CD14-positive monocyte (primary cell): ENCODE data around the gene ZNF557. TPM values are rescaled to one million over a fixed set of nuclear protein-coding genes. Genes with fewer than 3 reads are reported as not detected.

ENCODE experiments used
- DNase-seq, 3 donors: peaks; one replicate each; pipeline ENCODE4 v3.0.0-alpha.2; 2011 to 2022
- H2AFZ ChIP-seq: 2 replicates; pipeline ENCODE4 v1.6.0; 2012; ENCODE audit warnings: mild to moderate bottlenecking, low read depth, low read length, inconsistent platforms; ENCODE audit not compliant: insufficient read depth, poor library complexity, severe bottlenecking
- H3K27ac ChIP-seq, 2 donors: 1 replicate in 1 of 2; 2 replicates in 1 of 2; pipeline ENCODE4 v1.5.1; 2012 to 2013; ENCODE audit warnings: low read length in 2 of 2, control low read depth in 1 of 2, inconsistent platforms in 1 of 2, low read depth in 1 of 2, mild to moderate bottlenecking in 1 of 2
- H3K27me3 ChIP-seq, 2 donors: one replicate each; pipeline versions ENCODE4 v1.6.0 to v1.6.1; 2011 to 2013; ENCODE audit warnings: low read length in 2 of 2; ENCODE audit not compliant: control insufficient read depth in 2 of 2, insufficient read depth in 2 of 2
- H3K36me3 ChIP-seq, 2 donors: replicated peaks in 1 of 2; 1 replicate in 1 of 2; 2 replicates in 1 of 2; pipeline versions ENCODE4 v1.5.1 to v1.6.1; 2012 to 2013; ENCODE audit warnings: low read length in 2 of 2, control low read depth in 1 of 2, inconsistent platforms in 1 of 2, mild to moderate bottlenecking in 1 of 2; ENCODE audit not compliant: insufficient read depth in 2 of 2, control insufficient read depth in 1 of 2
- H3K4me1 ChIP-seq, 2 donors: 1 replicate in 1 of 2; 2 replicates in 1 of 2; pipeline versions ENCODE4 v1.5.1 to v1.6.1; 2012 to 2013; ENCODE audit warnings: low read length in 2 of 2, control low read depth in 1 of 2, inconsistent platforms in 1 of 2, mild to moderate bottlenecking in 1 of 2, moderate library complexity in 1 of 2; ENCODE audit not compliant: insufficient read depth in 2 of 2, control insufficient read depth in 1 of 2
- H3K4me2 ChIP-seq: replicated peaks from 2 replicates; pipeline ENCODE3; 2012; ENCODE audit warnings: low read length, moderate library complexity, mild to moderate bottlenecking; ENCODE audit not compliant: poor library complexity, severe bottlenecking; ENCODE audit errors: extremely low read depth
- H3K4me3 ChIP-seq, 3 experiments: fragments of 200-600 bp in 1 of 3; sonication (generic) in 1 of 3; replicated peaks in 1 of 3; 1 replicate in 2 of 3; 2 replicates in 1 of 3; pipeline ENCODE4 v1.5.1; 2011 to 2013; ENCODE audit warnings: low read length in 3 of 3, mild to moderate bottlenecking in 3 of 3, control low read depth in 2 of 3, low read depth in 2 of 3, inconsistent platforms in 1 of 3, moderate library complexity in 1 of 3
- H3K79me2 ChIP-seq: 2 replicates; pipeline ENCODE4 v1.6.0; 2012; ENCODE audit warnings: mild to moderate bottlenecking, control low read depth, inconsistent platforms, low read length, moderate library complexity; ENCODE audit not compliant: insufficient read depth
- H3K9ac ChIP-seq: 2 replicates; pipeline ENCODE4 v1.6.0; 2017; ENCODE audit warnings: low read length, mild to moderate bottlenecking; ENCODE audit not compliant: insufficient read depth, poor library complexity, severe bottlenecking
- H3K9me3 ChIP-seq, 2 donors: replicated peaks in 1 of 2; 1 replicate in 1 of 2; 2 replicates in 1 of 2; pipeline versions ENCODE4 v1.5.1 to v1.6.1; 2012 to 2013; ENCODE audit warnings: low read length in 2 of 2, control low read depth in 1 of 2; ENCODE audit not compliant: control insufficient read depth in 1 of 2, insufficient read depth in 1 of 2
- H4K20me1 ChIP-seq: 2 replicates; pipeline ENCODE4 v1.6.0; 2012; ENCODE audit warnings: mild to moderate bottlenecking, low read length, control low read depth, moderate library complexity; ENCODE audit not compliant: insufficient read depth
- H3K27ac Mint-ChIP-seq, 7 donors: one replicate each; pipeline ENCODE4 v1.8.0; 2020; ENCODE audit warnings: mild to moderate bottlenecking in 7 of 7, mixed read lengths in 7 of 7, moderate library complexity in 6 of 7, inconsistent platforms in 2 of 7
- H3K27me3 Mint-ChIP-seq, 3 donors: one replicate each; pipeline ENCODE4 v1.8.0; 2021 to 2022; ENCODE audit warnings: low read depth in 3 of 3, mild to moderate bottlenecking in 3 of 3, mixed read lengths in 3 of 3, moderate library complexity in 3 of 3, inconsistent platforms in 1 of 3
- H3K36me3 Mint-ChIP-seq, 2 donors: one replicate each; pipeline ENCODE4 v1.8.0; 2020; ENCODE audit warnings: mixed read lengths in 2 of 2, inconsistent platforms in 1 of 2, mild to moderate bottlenecking in 1 of 2
- H3K4me1 Mint-ChIP-seq: one replicate; pipeline ENCODE4 v1.8.0; 2020; ENCODE audit warnings: mild to moderate bottlenecking, mixed read lengths
- H3K4me3 Mint-ChIP-seq, 2 donors: one replicate each; pipeline ENCODE4 v1.8.0; 2020; ENCODE audit warnings: mild to moderate bottlenecking in 2 of 2, mixed read lengths in 2 of 2, moderate library complexity in 1 of 2
- H3K9me3 Mint-ChIP-seq, 7 donors: one replicate each; pipeline ENCODE4 v1.8.0; 2020 to 2022; ENCODE audit warnings: mixed read lengths in 7 of 7, mild to moderate bottlenecking in 6 of 7, moderate library complexity in 6 of 7, inconsistent platforms in 2 of 7
- CTCF ChIP-seq: fragments of 200-600 bp; IDR thresholded peaks from one replicate; pipeline ENCODE4 v1.8.0; 2022; ENCODE audit warnings: antibody characterized with exemption, mild to moderate bottlenecking
- WGBS: methylation state at CpG from one replicate; pipeline ENCODE4 v1.1.5; 2013; ENCODE audit warnings: missing lambda C conversion rate; ENCODE audit not compliant: insufficient coverage; 5-methylcytosine and 5-hydroxymethylcytosine counted together
- intact Hi-C, 2 donors: fragments of 100-400 bp; cut with micrococcal nuclease; formaldehyde crosslinking; loops; one replicate each; pipeline versions ENCODE4 v1.15.0 to v1.15.1; 2023
- polyA plus RNA-seq, 3 donors: library from polyadenylated mRNA; depleted of rRNA in 1 of 3; unstranded in 2 of 3; stranded (reverse) in 1 of 3; fragments of 300-500 nt in 2 of 3; fragments of >200 nt in 1 of 3; fragmentation: Illumina TruSeq in 2 of 3; gene quantifications; 1 replicate in 2 of 3; 2 replicates in 1 of 3; pipeline ENCODE4 v1.2.3, GENCODE V29; 2012 to 2021

ZNF557 gene
- polyA plus RNA-seq, 3 donors = 0.87 to 3.4 (median 1.7) TPM

- Histone ChIP-seq H3K9ac (no peak overlapping the region), H3K4me3 (no peak overlapping the region), H3K79me2 (no peaks in the 10 kb centered on the region), H3K4me2 (no peak overlapping the region), H3K36me3 (peaks cover 18 to 35% of the 10 kb centered on the region in 2 donors), H3K27me3 (no peaks in the 10 kb centered on the region), H4K20me1 (no peaks in the 10 kb centered on the region), H3K27ac (no peak overlapping the region), H2AFZ (no peak overlapping the region), H3K9me3 (no peaks in the 10 kb centered on the region), H3K4me1 (no peaks in the 10 kb centered on the region)
- peaks cover 0 to 8% (median 3%) of the 10 kb centered on the region in 7 donors for H3K9me3 Mint-ChIP-seq
- no CpG with 5 or more reads among the region's 1 CpG for WGBS
- H3K4me1 Mint-ChIP-seq = no peaks in the 10 kb centered on the region
- H3K36me3 Mint-ChIP-seq = peaks cover 26 to 39% of the 10 kb centered on the region in 2 donors
- intact Hi-C loops = no loop called here
- H3K27me3 Mint-ChIP-seq = peaks cover 4% of the 10 kb centered on the region in 3 donors
- H3K4me3 Mint-ChIP-seq = no peak overlapping the region
- no peak for TF ChIP-seq CTCF
- no peak for DNase-seq
- H3K27ac Mint-ChIP-seq = no peak overlapping the region
Observed at GRCh38 chr19:7113233-7113632, 43.7 kb downstream of the ZNF557 start.

GRCh38 chr19:7115721-7116120 lies 46.2 kb downstream of the ZNF557 start:
- Histone ChIP-seq H4K20me1 (no peaks in the 10 kb centered on the region), H3K27me3 (no peaks in the 10 kb centered on the region), H3K79me2 (no peaks in the 10 kb centered on the region), H3K4me1 (no peaks in the 10 kb centered on the region), H3K9me3 (no peaks in the 10 kb centered on the region), H3K9ac (no peak overlapping the region), H3K4me3 (no peak overlapping the region), H3K4me2 (no peak overlapping the region), H3K27ac (no peak overlapping the region), H3K36me3 (peaks cover 40 to 57% of the 10 kb centered on the region in 2 donors), H2AFZ (no peak overlapping the region)
- Mint-ChIP-seq H3K9me3 (peaks cover 0 to 8% (median 3%) of the 10 kb centered on the region in 7 donors), H3K36me3 (peaks cover 45 to 62% of the 10 kb centered on the region in 2 donors), H3K4me1 (no peaks in the 10 kb centered on the region), H3K27me3 (peaks cover 0 to 2% (median 2%) of the 10 kb centered on the region in 3 donors), H3K4me3 (no peak overlapping the region), H3K27ac (no peak overlapping the region)
- intact Hi-C loops = no loop called here
- WGBS = 93% methylated on average over 3 of the region's 6 CpGs
- no peak for DNase-seq
- TF ChIP-seq CTCF = no peak
